Measurements from ENCODE around the gene PRDM16. TPM values are rescaled to one million over a fixed set of nuclear protein-coding genes. Genes with fewer than 3 reads are reported as not detected.

Gene PRDM16
- total and polyA plus RNA-seq, 2 of the 4 experiments (the other 2 are of a cell fraction) = 0.02 TPM; not detected in 1

GRCh38 chr1:3452866-3453175, 383.8 kb downstream of the PRDM16 start:
- POLR2A ChIA-PET (ENCODE audit: unreplicated experiment) = no interaction called here
- in situ Hi-C loops (cut with MboI; ENCODE audit: low sequenced_read_pairs) = no loop called here
- 30% methylated on average over 2 of the region's 5 CpGs; no CpG with 5 or more reads in 1 of the 2 experiments for WGBS, 2 experiments (ENCODE audit: extremely low coverage in 2 of 2, insufficient read length in 1 of 2)

More at GRCh38 chr1:3452866-3453175, 383.8 kb downstream of the PRDM16 start:
- Histone ChIP-seq H3K4me3 (ENCODE audit: insufficient read depth, low read depth, low read length) (no peak overlapping the region), H3K23ac (ENCODE audit: low read depth, low read length) (no peak overlapping the region), H2BK120ac (ENCODE audit: low read depth, low read length) (no peak overlapping the region), H3K4me1 (ENCODE audit: control insufficient read depth, insufficient read depth, low read length) (no peaks in the 10 kb centered on the region; the same call in 1 of the 2 replicates), H3K36me3 (ENCODE audit: control insufficient read depth, insufficient read depth, low read length) (no peaks in the 10 kb centered on the region), H3K9me1 (ENCODE audit: insufficient read depth, low read length) (no peaks in the 10 kb centered on the region), H3K56ac (ENCODE audit: extremely low read depth, insufficient read depth, low read length) (no peak overlapping the region), H3K4me2 (ENCODE audit: low read depth, low read length) (no peak overlapping the region), H2AK5ac (ENCODE audit: low read depth, low read length) (no peak overlapping the region), H3K14ac (replicated peaks; ENCODE audit: low read depth, low read length) (no peak overlapping the region), H4K91ac (ENCODE audit: insufficient read depth, low read depth, low read length) (no peak overlapping the region), H2BK20ac (ENCODE audit: low read depth, low read length) (no peak overlapping the region), H3K18ac (ENCODE audit: low read depth, low read length) (no peak overlapping the region), H3K79me1 (ENCODE audit: low read depth in 1 of 2, low read length in 2 of 2) (no peaks in the 10 kb centered on the region), H2AFZ (replicated peaks; ENCODE audit: low read length, poor library complexity) (peak overlapping the region; percentile 57), H3K9ac (ENCODE audit: low read depth, low read length) (no peak overlapping the region), H3K27ac (ENCODE audit: insufficient read depth, low read length) (no peak overlapping the region), H4K8ac (ENCODE audit: low read depth in 2 of 2, low read length in 2 of 2) (no peak overlapping the region), H4K20me1 (ENCODE audit: insufficient read depth, low read length) (0 out of 2 replicates have a peak, but pooled peaks cover 2% of the 10 kb centered on the region), H3K27me3 (ENCODE audit: control insufficient read depth, insufficient read depth, low read length) (peaks cover 28% of the 10 kb centered on the region), H2BK15ac (ENCODE audit: low read depth, low read length) (no peak overlapping the region), H4K5ac (ENCODE audit: low read depth, low read length) (no peak overlapping the region), H3K9me3 (ENCODE audit: control insufficient read depth, insufficient read depth, low read length) (no peaks in the 10 kb centered on the region), H2BK5ac (ENCODE audit: low read depth, low read length, poor library complexity, severe bottlenecking) (no peak overlapping the region), H3K4ac (ENCODE audit: low read depth, low read length) (no peak overlapping the region), H2AK9ac (replicated peaks; ENCODE audit: low read depth, low read length, poor library complexity) (no peak overlapping the region)
- CTCF ChIA-PET = interaction anchor here (0.7 to 2.2 kb wide), 14 partner anchors 11 to 300 kb away, joined by 3 to 16 read pairs (median 4); partner anchors contain the start of gene CCDC27
- ATAC-seq (ENCODE audit: low read depth) (no peak), DNase-seq (no peak)
- intact Hi-C loops (cut with micrococcal nuclease) (loop anchor here (1.0 to 5.0 kb wide), 4 partner anchors 31 to 349 kb away; no protein-coding TSS in a partner anchor), dilution Hi-C loops (cut with HindIII; ENCODE audit: low sequenced_read_pairs, unreplicated experiment) (no loop called here)
- no peak for TF ChIP-seq RCOR1 (IDR thresholded peaks at IDR 0.05; ENCODE audit: insufficient replicate concordance, low read length)
- TF ChIP-seq BHLHE40 (IDR thresholded peaks at IDR 0.05; ENCODE audit: low read depth, low read length) = no peak
- TF ChIP-seq POLR2A (IDR thresholded peaks at IDR 0.05; ENCODE audit: low read depth, low read length) = no peak
- TF ChIP-seq RAD21 (IDR thresholded peaks at IDR 0.05; ENCODE audit: low read length) = no peak
- no peak for TF ChIP-seq ELK1 (IDR thresholded peaks at IDR 0.05; ENCODE audit: borderline replicate concordance, low read depth, low read length)
- TF ChIP-seq FOS (IDR thresholded peaks at IDR 0.05; ENCODE audit: low read depth, low read length) = no peak
- TF ChIP-seq CEBPB (IDR thresholded peaks at IDR 0.05; ENCODE audit: low read depth, low read length) = no peak
- no peak for TF ChIP-seq NFE2L2 (IDR thresholded peaks at IDR 0.05; ENCODE audit: low read depth, low read length)
- TF ChIP-seq MAZ (IDR thresholded peaks at IDR 0.05; ENCODE audit: borderline replicate concordance, low read depth, low read length) = no peak
- TF ChIP-seq CHD1 (IDR thresholded peaks at IDR 0.05; ENCODE audit: low read depth, low read length) = no peak
- TF ChIP-seq SMC3 (IDR thresholded peaks at IDR 0.05; ENCODE audit: low read depth, low read length) = no peak
- TF ChIP-seq, protein P1, sequence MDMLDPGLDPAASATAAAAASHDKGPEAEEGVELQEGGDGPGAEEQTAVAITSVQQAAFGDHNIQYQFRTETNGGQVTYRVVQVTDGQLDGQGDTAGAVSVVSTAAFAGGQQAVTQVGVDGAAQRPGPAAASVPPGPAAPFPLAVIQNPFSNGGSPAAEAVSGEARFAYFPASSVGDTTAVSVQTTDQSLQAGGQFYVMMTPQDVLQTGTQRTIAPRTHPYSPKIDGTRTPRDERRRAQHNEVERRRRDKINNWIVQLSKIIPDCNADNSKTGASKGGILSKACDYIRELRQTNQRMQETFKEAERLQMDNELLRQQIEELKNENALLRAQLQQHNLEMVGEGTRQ (IDR thresholded peaks at IDR 0.05; ENCODE audit: low read depth, low read length) = no peak
- TF ChIP-seq MAFK (IDR thresholded peaks at IDR 0.05; ENCODE audit: low read depth, low read length) = no peak
- TF ChIP-seq CTCF (conservative IDR thresholded peaks at IDR 0.05; ENCODE audit: low read depth, low read length) = no peak
- TF ChIP-seq RFX5 (IDR thresholded peaks at IDR 0.05; ENCODE audit: low read depth, low read length) = no peak
- no TSS peak for BruUV-seq (replicated peaks)
